Neural cell (in vitro differentiated cells): ENCODE measurements around the gene PNPLA3. TPM values are rescaled to one million over a fixed set of nuclear protein-coding genes. Genes with fewer than 3 reads are reported as not detected.

Source experiments
- H2AFZ ChIP-seq: fragments of 200-600, 300-800 bp; sonication (generic), shearing (Covaris generic); 2 replicates; pipeline ENCODE4 v1.6.0; 2014; ENCODE audit warnings: low read depth, mild to moderate bottlenecking, antibody characterized with exemption, low read length, moderate library complexity
- H3F3A ChIP-seq: fragments of 200-600 bp; shearing (Covaris generic); 2 replicates; pipeline ENCODE4 v1.6.1; 2016; ENCODE audit warnings: mild to moderate bottlenecking, moderate library complexity, mixed read lengths, antibody characterized with exemption, low read length; ENCODE audit not compliant: insufficient read depth, poor library complexity, severe bottlenecking
- H3K27ac ChIP-seq: fragments of 200-600, 300-800 bp; sonication (generic), shearing (Covaris generic); 2 replicates; pipeline ENCODE4 v1.5.1; 2014; ENCODE audit warnings: mild to moderate bottlenecking, low read length, moderate library complexity
- H3K27me3 ChIP-seq: fragments of 300-800, 200-600 bp; sonication (generic), shearing (Covaris generic); 2 replicates; pipeline ENCODE4 v1.6.0; 2014; ENCODE audit warnings: mild to moderate bottlenecking, low read depth, low read length, moderate library complexity; ENCODE audit not compliant: insufficient read depth
- H3K36me3 ChIP-seq: fragments of 300-800, 200-600 bp; sonication (generic), shearing (Covaris generic); 2 replicates; pipeline ENCODE4 v1.5.1; 2014; ENCODE audit warnings: mild to moderate bottlenecking, antibody characterized with exemption, low read length, moderate library complexity; ENCODE audit not compliant: insufficient read depth
- H3K4me2 ChIP-seq: fragments of 300-800, 200-600 bp; sonication (generic), shearing (Covaris generic); 2 replicates; pipeline ENCODE4 v1.6.0; 2014; ENCODE audit warnings: mild to moderate bottlenecking, low read length
- H3K4me3 ChIP-seq: fragments of 300-800, 200-600 bp; sonication (generic), shearing (Covaris generic); 2 replicates; pipeline ENCODE4 v1.5.1; 2014; ENCODE audit warnings: mild to moderate bottlenecking, low read length, moderate library complexity
- H3K79me2 ChIP-seq: fragments of 200-600 bp; shearing (Covaris generic); replicated peaks from 2 replicates; pipeline ENCODE4 v1.6.0; 2014; ENCODE audit warnings: mild to moderate bottlenecking, low read length, moderate library complexity; ENCODE audit not compliant: insufficient read depth
- H3K9ac ChIP-seq: fragments of 300-800, 200-600 bp; sonication (generic), shearing (Covaris generic); 2 replicates; pipeline ENCODE4 v1.6.1; 2016; ENCODE audit warnings: mild to moderate bottlenecking, low read length, mixed read lengths
- H3K9me2 ChIP-seq: fragments of 200-600 bp; shearing (Covaris generic); 2 replicates; pipeline ENCODE4 v1.6.1; 2016; ENCODE audit warnings: mild to moderate bottlenecking, low read length, mixed read lengths; ENCODE audit not compliant: insufficient read depth
- H3K9me3 ChIP-seq: fragments of 200-600, 300-800 bp; sonication (generic), shearing (Covaris generic); 2 replicates; pipeline ENCODE4 v1.6.1; 2016; ENCODE audit warnings: mild to moderate bottlenecking, mixed run types, low read length, moderate library complexity, mixed read lengths
- H4K20me1 ChIP-seq: fragments of 200-600 bp; shearing (Covaris generic); 2 replicates; pipeline ENCODE4 v1.6.1; 2016; ENCODE audit warnings: mild to moderate bottlenecking, mixed run types; ENCODE audit not compliant: insufficient read depth
- CTCF ChIP-seq: fragments of 450-650 bp; IDR thresholded peaks from 2 replicates; pipeline ENCODE4 v1.5.1; 2014; ENCODE audit warnings: antibody characterized with exemption, mild to moderate bottlenecking, moderate library complexity; ENCODE audit not compliant: poor library complexity, severe bottlenecking
- EP300 ChIP-seq: fragments of 450-650 bp; conservative IDR thresholded peaks from 2 replicates; pipeline ENCODE4 v1.6.1; 2014; ENCODE audit warnings: antibody characterized with exemption, mild to moderate bottlenecking, moderate library complexity; ENCODE audit not compliant: poor library complexity, severe bottlenecking
- EZH2 ChIP-seq: fragments of 200-600, 300-800 bp; shearing (Covaris generic), sonication (generic); IDR thresholded peaks from 2 replicates; pipeline ENCODE4 v1.6.1; 2014; ENCODE audit warnings: antibody characterized with exemption, low read length, borderline replicate concordance, mild to moderate bottlenecking; ENCODE audit not compliant: insufficient read depth, poor library complexity, severe bottlenecking
- MXI1 ChIP-seq: fragments of 450-650 bp; conservative IDR thresholded peaks from 2 replicates; pipeline ENCODE4 v1.6.1; 2014; ENCODE audit warnings: antibody characterized with exemption, mild to moderate bottlenecking; ENCODE audit not compliant: poor library complexity, severe bottlenecking
- POLR2AphosphoS5 ChIP-seq: IDR thresholded peaks from 2 replicates; pipeline ENCODE4 v1.6.1; 2012
- RAD21 ChIP-seq: fragments of 450-650 bp; conservative IDR thresholded peaks from 2 replicates; pipeline ENCODE4 v1.6.1; 2014; ENCODE audit warnings: antibody characterized with exemption, mild to moderate bottlenecking, moderate library complexity
- SMC3 ChIP-seq: fragments of 450-650 bp; conservative IDR thresholded peaks from 2 replicates; pipeline ENCODE4 v1.6.1; 2014; ENCODE audit warnings: antibody characterized with exemption, mild to moderate bottlenecking, moderate library complexity; ENCODE audit not compliant: poor library complexity
- TAF1 ChIP-seq: IDR thresholded peaks from 2 replicates; pipeline ENCODE4 v1.6.1; 2012; ENCODE audit warnings: low read depth
- polyA plus RNA-seq: library from polyadenylated mRNA; depleted of rRNA; stranded (reverse); fragments of >200 nt; gene quantifications from 2 replicates; pipeline ENCODE4 v1.2.3, GENCODE V29; 2014
- TF ChIP-seq, protein P1 (sequence below): IDR thresholded peaks from 2 replicates; pipeline ENCODE4 v1.6.1; 2012; ENCODE audit warnings: borderline replicate concordance

Gene PNPLA3
- polyA plus RNA-seq, 1 donor from 2014 or later = 6.5 TPM

GRCh38 chr22:43919106-43919973, 4.3 kb upstream of the PNPLA3 start:
- Histone ChIP-seq H3K27ac (no peak overlapping the region), H3K9me2 (no peaks in the 10 kb centered on the region), H3K27me3 (no peaks in the 10 kb centered on the region), H3K79me2 (no peaks in the 10 kb centered on the region), H4K20me1 (no peaks in the 10 kb centered on the region), H3K36me3 (no peaks in the 10 kb centered on the region), H3F3A (no peaks in the 10 kb centered on the region), H3K4me2 (no peak overlapping the region), H3K9ac (no peak overlapping the region), H3K4me3 (no peak overlapping the region), H3K9me3 (no peaks in the 10 kb centered on the region), H2AFZ (no peak overlapping the region)
- TF ChIP-seq SMC3 = no peak
- TF ChIP-seq POLR2AphosphoS5 = no peak

GRCh38 chr22:43921370-43921769, 2.2 kb upstream of the PNPLA3 start:
- no peak overlapping the region for H3K4me2 ChIP-seq
- TF ChIP-seq SMC3 (no peak), EP300 (no peak), MXI1 (no peak), TAF1 (no peak), EZH2 (no peak), POLR2AphosphoS5 (no peak), RAD21 (no peak), CTCF (no peak)
- TF ChIP-seq, protein P1, sequence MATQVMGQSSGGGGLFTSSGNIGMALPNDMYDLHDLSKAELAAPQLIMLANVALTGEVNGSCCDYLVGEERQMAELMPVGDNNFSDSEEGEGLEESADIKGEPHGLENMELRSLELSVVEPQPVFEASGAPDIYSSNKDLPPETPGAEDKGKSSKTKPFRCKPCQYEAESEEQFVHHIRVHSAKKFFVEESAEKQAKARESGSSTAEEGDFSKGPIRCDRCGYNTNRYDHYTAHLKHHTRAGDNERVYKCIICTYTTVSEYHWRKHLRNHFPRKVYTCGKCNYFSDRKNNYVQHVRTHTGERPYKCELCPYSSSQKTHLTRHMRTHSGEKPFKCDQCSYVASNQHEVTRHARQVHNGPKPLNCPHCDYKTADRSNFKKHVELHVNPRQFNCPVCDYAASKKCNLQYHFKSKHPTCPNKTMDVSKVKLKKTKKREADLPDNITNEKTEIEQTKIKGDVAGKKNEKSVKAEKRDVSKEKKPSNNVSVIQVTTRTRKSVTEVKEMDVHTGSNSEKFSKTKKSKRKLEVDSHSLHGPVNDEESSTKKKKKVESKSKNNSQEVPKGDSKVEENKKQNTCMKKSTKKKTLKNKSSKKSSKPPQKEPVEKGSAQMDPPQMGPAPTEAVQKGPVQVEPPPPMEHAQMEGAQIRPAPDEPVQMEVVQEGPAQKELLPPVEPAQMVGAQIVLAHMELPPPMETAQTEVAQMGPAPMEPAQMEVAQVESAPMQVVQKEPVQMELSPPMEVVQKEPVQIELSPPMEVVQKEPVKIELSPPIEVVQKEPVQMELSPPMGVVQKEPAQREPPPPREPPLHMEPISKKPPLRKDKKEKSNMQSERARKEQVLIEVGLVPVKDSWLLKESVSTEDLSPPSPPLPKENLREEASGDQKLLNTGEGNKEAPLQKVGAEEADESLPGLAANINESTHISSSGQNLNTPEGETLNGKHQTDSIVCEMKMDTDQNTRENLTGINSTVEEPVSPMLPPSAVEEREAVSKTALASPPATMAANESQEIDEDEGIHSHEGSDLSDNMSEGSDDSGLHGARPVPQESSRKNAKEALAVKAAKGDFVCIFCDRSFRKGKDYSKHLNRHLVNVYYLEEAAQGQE = no peak
- H4K20me1 ChIP-seq = no peaks in the 10 kb centered on the region
- H2AFZ ChIP-seq = no peak overlapping the region
- no peaks in the 10 kb centered on the region for H3K36me3 ChIP-seq
- no peaks in the 10 kb centered on the region for H3K27me3 ChIP-seq
- no peak overlapping the region for H3K9ac ChIP-seq
- H3K9me3 ChIP-seq = no peaks in the 10 kb centered on the region
- no peak overlapping the region for H3K27ac ChIP-seq
- no peak overlapping the region for H3K4me3 ChIP-seq
- no peaks in the 10 kb centered on the region for H3K9me2 ChIP-seq
- H3K79me2 ChIP-seq = no peaks in the 10 kb centered on the region
- H3F3A ChIP-seq = no peaks in the 10 kb centered on the region
